Mucosa of rectum (tissue), 2 donors: ENCODE measurements around the gene MAP1A.
"Not testable (repeated sequence)": the region's sequence is repeated elsewhere in the genome, so short reads cannot be mapped to it uniquely, and the experiment has no call there.

Experiments used
- H3K27ac ChIP-seq, 2 donors: one replicate each; pipeline ENCODE4 v1.7.0; 2013; ENCODE audit warnings: inconsistent platforms in 2 of 2, low read depth in 2 of 2, low read length in 2 of 2
- H3K27me3 ChIP-seq, 2 donors: one replicate each; pipeline ENCODE4 v1.7.0; 2013; ENCODE audit warnings: low read length in 2 of 2; ENCODE audit not compliant: control insufficient read depth in 2 of 2, insufficient read depth in 2 of 2
- H3K36me3 ChIP-seq, 2 donors: one replicate each; pipeline ENCODE4 v1.7.0; 2013; ENCODE audit warnings: low read length in 2 of 2; ENCODE audit not compliant: control insufficient read depth in 2 of 2, insufficient read depth in 2 of 2
- H3K4me1 ChIP-seq, 2 donors: one replicate each; pipeline ENCODE4 v1.7.0; 2013; ENCODE audit warnings: low read length in 2 of 2, mild to moderate bottlenecking in 1 of 2; ENCODE audit not compliant: control insufficient read depth in 2 of 2, insufficient read depth in 2 of 2
- H3K4me3 ChIP-seq, 2 donors: one replicate each; pipeline ENCODE4 v1.7.0; 2013; ENCODE audit warnings: low read length in 2 of 2
- H3K9ac ChIP-seq, 2 donors: one replicate each; pipeline ENCODE4 v1.7.0; 2013; ENCODE audit warnings: low read length in 2 of 2, low read depth in 1 of 2, mild to moderate bottlenecking in 1 of 2
- H3K9me3 ChIP-seq, 2 donors: one replicate each; pipeline ENCODE4 v1.7.0; 2013; ENCODE audit warnings: low read length in 2 of 2; ENCODE audit not compliant: control insufficient read depth in 2 of 2
- donor health status: healthy.
- donor health status: Normal muscosa, but diverticular disease.

Gene MAP1A

GRCh38 chr15:43528542-43529007, 11.2 kb downstream of the MAP1A start:
- no peak overlapping the region for H3K27ac ChIP-seq
- H3K9ac ChIP-seq: no peak overlapping the region
- H3K36me3 ChIP-seq: peaks cover 0 to 2% of the 10 kb centered on the region in 2 donors
- peaks cover 0 to 3% of the 10 kb centered on the region in 2 donors for H3K4me1 ChIP-seq
- no peaks in the 10 kb centered on the region for H3K27me3 ChIP-seq
- no peak overlapping the region for H3K4me3 ChIP-seq
- no peaks in the 10 kb centered on the region for H3K9me3 ChIP-seq

- Histone ChIP-seq H3K9ac (no peak overlapping the region), H3K4me3 (no peak overlapping the region), H3K9me3 (no peaks in the 10 kb centered on the region), H3K27me3 (no peaks in the 10 kb centered on the region), H3K36me3 (peaks cover 0 to 6% of the 10 kb centered on the region in 2 donors), H3K27ac (no peak overlapping the region), H3K4me1 (peaks cover 0 to 3% of the 10 kb centered on the region in 2 donors)
Observed at GRCh38 chr15:43529141-43529540, 11.7 kb downstream of the MAP1A start.

- Histone ChIP-seq H3K27me3 (no peaks in the 10 kb centered on the region), H3K4me1 (peaks cover 0 to 3% of the 10 kb centered on the region in 2 donors), H3K9ac (no peak overlapping the region), H3K9me3 (no peaks in the 10 kb centered on the region), H3K4me3 (no peak overlapping the region), H3K27ac (no peak overlapping the region), H3K36me3 (peaks cover 2 to 13% of the 10 kb centered on the region in 2 donors)
Observed at GRCh38 chr15:43529587-43530345, 12.4 kb downstream of the MAP1A start.

GRCh38 chr15:43531018-43531670, 13.7 kb downstream of the MAP1A start:
- H3K9ac ChIP-seq: no peak overlapping the region
- no peak overlapping the region for H3K27ac ChIP-seq
- no peak overlapping the region for H3K4me3 ChIP-seq

GRCh38 chr15:43532826-43533225, 15.4 kb downstream of the MAP1A start:
- H3K27ac ChIP-seq, H3K27me3 ChIP-seq, H3K4me3 ChIP-seq, H3K4me1 ChIP-seq, H3K9ac ChIP-seq, H3K9me3 ChIP-seq: not testable (repeated sequence)
- peaks cover 8 to 16% of the 10 kb centered on the region in 2 donors for H3K36me3 ChIP-seq

More at GRCh38 chr15:43531018-43531670, 13.7 kb downstream of the MAP1A start:
- H3K4me1 ChIP-seq: peaks cover 0 to 3% of the 10 kb centered on the region in 2 donors
- no peaks in the 10 kb centered on the region for H3K9me3 ChIP-seq
- no peaks in the 10 kb centered on the region for H3K27me3 ChIP-seq
- peaks cover 8 to 16% of the 10 kb centered on the region in 2 donors for H3K36me3 ChIP-seq

- H3K4me3 ChIP-seq: no peak overlapping the region
- H3K9ac ChIP-seq: no peak overlapping the region
- peaks cover 10 to 16% of the 10 kb centered on the region in 2 donors for H3K36me3 ChIP-seq
- no peaks in the 10 kb centered on the region for H3K27me3 ChIP-seq
- H3K27ac ChIP-seq: no peak overlapping the region
- peaks cover 0 to 3% of the 10 kb centered on the region in 2 donors for H3K4me1 ChIP-seq
- H3K9me3 ChIP-seq: no peaks in the 10 kb centered on the region
Observed at GRCh38 chr15:43534897-43535296, 17.5 kb downstream of the MAP1A start.

- H3K4me1 ChIP-seq: peaks cover 0 to 3% of the 10 kb centered on the region in 2 donors
- no peak overlapping the region for H3K4me3 ChIP-seq
- H3K27ac ChIP-seq: no peak overlapping the region
- H3K36me3 ChIP-seq: peaks cover 10 to 16% of the 10 kb centered on the region in 2 donors
- H3K9me3 ChIP-seq: no peaks in the 10 kb centered on the region
- H3K27me3 ChIP-seq: no peaks in the 10 kb centered on the region
- H3K9ac ChIP-seq: no peak overlapping the region
Observed at GRCh38 chr15:43538091-43538490, 20.7 kb downstream of the MAP1A start.

GRCh38 chr15:43541785-43542184, 24.4 kb downstream of the MAP1A start:
- H3K4me1 ChIP-seq: no peaks in the 10 kb centered on the region
- no peak overlapping the region for H3K27ac ChIP-seq
- no peaks in the 10 kb centered on the region for H3K27me3 ChIP-seq

GRCh38 chr15:43544266-43544665, 26.9 kb downstream of the MAP1A start:
- H3K9me3 ChIP-seq: peaks cover 2 to 5% of the 10 kb centered on the region in 2 donors
- no peak overlapping the region for H3K4me3 ChIP-seq
- H3K27me3 ChIP-seq: no peaks in the 10 kb centered on the region
- H3K27ac ChIP-seq: no peak overlapping the region
- no peaks in the 10 kb centered on the region for H3K4me1 ChIP-seq
- H3K9ac ChIP-seq: no peak overlapping the region
- peaks cover 0 to 9% of the 10 kb centered on the region in 2 donors for H3K36me3 ChIP-seq

More at GRCh38 chr15:43541785-43542184, 24.4 kb downstream of the MAP1A start:
- H3K4me3 ChIP-seq: no peak overlapping the region
- H3K9ac ChIP-seq: no peak overlapping the region
- H3K9me3 ChIP-seq: no peaks in the 10 kb centered on the region
- peaks cover 0 to 3% of the 10 kb centered on the region in 2 donors for H3K36me3 ChIP-seq

GRCh38 chr15:43545426-43545825, 28.0 kb downstream of the MAP1A start:
- Histone ChIP-seq H3K9ac (no peak overlapping the region), H3K4me1 (no peaks in the 10 kb centered on the region), H3K9me3 (peaks cover 2 to 5% of the 10 kb centered on the region in 2 donors), H3K27ac (no peak overlapping the region), H3K4me3 (no peak overlapping the region), H3K36me3 (peaks cover 0 to 7% of the 10 kb centered on the region in 2 donors), H3K27me3 (no peaks in the 10 kb centered on the region)
